CD4-positive, alpha-beta T cell (primary cell): ENCODE results near the gene ZNF335. TPM values are rescaled to one million over a fixed set of nuclear protein-coding genes. Genes with fewer than 3 reads are reported as not detected.

Experiments used
- ATAC-seq: fragments of 200-7000 bp; cut with Tn5 transposase; one replicate; pipeline ENCODE4 v1.10.0; 2022; ENCODE audit warnings: mild to moderate bottlenecking; ENCODE audit not compliant: poor library complexity
- CTCF ChIA-PET: fragments of 350-600 bp; sonication (Branson Sonifier 250); formaldehyde crosslinking; loops from one replicate; lab custom pipeline; 2021; ENCODE audit warnings: antibody characterized with exemption, inconsistent platforms; lab: Charles Lee
- POLR2A ChIA-PET: fragments of 350-600 bp; sonication (Branson Sonifier 250); formaldehyde crosslinking; loops from one replicate; lab custom pipeline; 2021; ENCODE audit warnings: antibody characterized with exemption, inconsistent platforms; lab: Charles Lee
- DNase-seq, 14 experiments: peaks; one replicate each; pipeline ENCODE4 v3.0.0-alpha.2; 2013 to 2020; ENCODE audit warnings: mixed read lengths in 2 of 14
- H3K27ac ChIP-seq, 2 donors: one replicate each; pipeline versions ENCODE4 v1.5.1 to v1.7.0; 2013; ENCODE audit warnings: low read length in 2 of 2, low read depth in 1 of 2, mild to moderate bottlenecking in 1 of 2
- H3K27me3 ChIP-seq, 2 experiments: 1 replicate in 1 of 2; 2 replicates in 1 of 2; pipeline versions ENCODE4 v1.6.1 to v1.7.0; 2013; ENCODE audit warnings: low read length in 2 of 2, control low read depth in 1 of 2, mild to moderate bottlenecking in 1 of 2, moderate library complexity in 1 of 2; ENCODE audit not compliant: insufficient read depth in 2 of 2, control insufficient read depth in 1 of 2
- H3K36me3 ChIP-seq: one replicate; pipeline ENCODE4 v1.6.1; 2013; ENCODE audit warnings: low read length, control low read depth; ENCODE audit not compliant: insufficient read depth
- H3K4me1 ChIP-seq: one replicate; pipeline ENCODE4 v1.6.1; 2013; ENCODE audit warnings: low read length, control low read depth; ENCODE audit not compliant: insufficient read depth
- H3K4me3 ChIP-seq: one replicate; pipeline ENCODE4 v1.5.1; 2013; ENCODE audit warnings: mild to moderate bottlenecking, low read length, moderate library complexity
- H3K9me3 ChIP-seq, 2 experiments: 1 replicate in 1 of 2; 2 replicates in 1 of 2; pipeline versions ENCODE4 v1.6.1 to v1.7.0; 2013; ENCODE audit warnings: low read length in 2 of 2, mild to moderate bottlenecking in 2 of 2, control low read depth in 1 of 2, moderate library complexity in 1 of 2; ENCODE audit not compliant: control insufficient read depth in 1 of 2, insufficient read depth in 1 of 2
- H3K27ac Mint-ChIP-seq: one replicate; pipeline ENCODE4 v1.8.0; 2020; ENCODE audit warnings: mixed read lengths
- H3K27me3 Mint-ChIP-seq: one replicate; pipeline ENCODE4 v1.8.0; 2021; ENCODE audit warnings: mixed read lengths
- H3K36me3 Mint-ChIP-seq: one replicate; pipeline ENCODE4 v1.8.0; 2021; ENCODE audit warnings: low read depth, mixed read lengths
- H3K4me1 Mint-ChIP-seq: one replicate; pipeline ENCODE4 v1.8.0; 2021; ENCODE audit warnings: low read depth, mixed read lengths
- H3K4me3 Mint-ChIP-seq: one replicate; pipeline ENCODE4 v1.8.0; 2020; ENCODE audit warnings: mild to moderate bottlenecking, mixed read lengths
- H3K9me3 Mint-ChIP-seq: one replicate; pipeline ENCODE4 v1.8.0; 2020; ENCODE audit warnings: mixed read lengths
- CTCF ChIP-seq: fragments of 200-600 bp; IDR thresholded peaks from one replicate; pipeline ENCODE4 v1.8.0; 2022; ENCODE audit warnings: antibody characterized with exemption, mild to moderate bottlenecking
- intact Hi-C, 2 experiments: fragments of 100-400 bp; cut with DNase I in 1 of 2; cut with micrococcal nuclease in 1 of 2; formaldehyde crosslinking; loops; one replicate each; pipeline versions ENCODE4 v1.15.1 to v1.9.0; 2023 to 2025; cut with DNase I, micrococcal nuclease
- total RNA-seq, 174 experiments: library from RNA in 2 of 174; stranded (reverse) in 2 of 174; gene quantifications; one replicate each; pipeline ENCODE4 v1.2.3 and lab custom pipeline; 2021 to 2026

Gene ZNF335
- total RNA-seq, 2 experiments from 2014 or later, result 67.3 to 74.6 TPM

- Histone ChIP-seq H3K27me3 (peaks cover 0 to 3% of the 10 kb centered on the region in 2 experiments), H3K36me3 (no peaks in the 10 kb centered on the region), H3K4me3 (no peak overlapping the region), H3K9me3 (no peaks in the 10 kb centered on the region), H3K4me1 (no peaks in the 10 kb centered on the region), H3K27ac (no peak overlapping the region)
- no peaks in the 10 kb centered on the region for H3K27me3 Mint-ChIP-seq
- CTCF ChIA-PET, result no interaction called here
- no peak for ATAC-seq
- POLR2A ChIA-PET, result interaction anchor here (0.6 kb wide), 2 partner anchors 11 to 43 kb away, joined by 3 read pairs; no protein-coding TSS in a partner anchor
- H3K36me3 Mint-ChIP-seq, result no peaks in the 10 kb centered on the region
- H3K9me3 Mint-ChIP-seq, result no peaks in the 10 kb centered on the region
- peak in 1 of 14 experiments; percentile 6 for DNase-seq
- no peak for TF ChIP-seq CTCF
- H3K4me3 Mint-ChIP-seq, result no peak overlapping the region
- H3K27ac Mint-ChIP-seq, result no peak overlapping the region
- intact Hi-C loops, result loop anchor here in 1 of 2 experiments (10.0 kb wide), 1 partner anchor 194 kb away; no protein-coding TSS in a partner anchor
- no peaks in the 10 kb centered on the region for H3K4me1 Mint-ChIP-seq
Observed at GRCh38 chr20:45981261-45981660, 9.3 kb upstream of the ZNF335 start.

GRCh38 chr20:45976086-45976485 is 4.1 kb upstream of the ZNF335 start:
- Histone ChIP-seq H3K36me3 (no peaks in the 10 kb centered on the region), H3K27me3 (no peaks in the 10 kb centered on the region), H3K4me1 (peaks cover 7% of the 10 kb centered on the region), H3K27ac (no peak overlapping the region), H3K4me3 (no peak overlapping the region), H3K9me3 (no peaks in the 10 kb centered on the region)
- DNase-seq (peak in 1 of 14 experiments; percentile 9), ATAC-seq (no peak)
- Mint-ChIP-seq H3K9me3 (no peaks in the 10 kb centered on the region), H3K27me3 (peaks cover 4% of the 10 kb centered on the region), H3K36me3 (peaks cover 13% of the 10 kb centered on the region), H3K4me3 (no peak overlapping the region), H3K27ac (no peak overlapping the region), H3K4me1 (peaks cover 10% of the 10 kb centered on the region)
- intact Hi-C loops, result loop anchor here in 1 of 2 experiments (10.0 kb wide), 2 partner anchors 389 to 1091 kb away; partner anchors contain the start of gene YWHAB
- ChIA-PET POLR2A (no interaction called here), CTCF (no interaction called here)
- no peak for TF ChIP-seq CTCF

GRCh38 chr20:45975686-45976085 is 3.7 kb upstream of the ZNF335 start:
- peaks cover 11% of the 10 kb centered on the region for H3K4me1 ChIP-seq
- ChIA-PET POLR2A (no interaction called here), CTCF (interaction anchor here (1.3 kb wide), 1 partner anchor 90 kb away, joined by 3 read pairs; no protein-coding TSS in a partner anchor)
- no peak overlapping the region for H3K27ac Mint-ChIP-seq
- H3K9me3 ChIP-seq, result no peaks in the 10 kb centered on the region
- H3K36me3 ChIP-seq, result no peaks in the 10 kb centered on the region
- H3K4me1 Mint-ChIP-seq, result peaks cover 13% of the 10 kb centered on the region
- H3K36me3 Mint-ChIP-seq, result peaks cover 17% of the 10 kb centered on the region
- H3K27me3 Mint-ChIP-seq, result peaks cover 4% of the 10 kb centered on the region
- no peak overlapping the region for H3K27ac ChIP-seq
- H3K27me3 ChIP-seq, result no peaks in the 10 kb centered on the region
- ATAC-seq (no peak), DNase-seq (no peak)
- H3K4me3 Mint-ChIP-seq, result no peak overlapping the region
- TF ChIP-seq CTCF, result no peak
- no peaks in the 10 kb centered on the region for H3K9me3 Mint-ChIP-seq
- no peak overlapping the region for H3K4me3 ChIP-seq
- intact Hi-C loops, result loop anchor here in 1 of 2 experiments (10.0 kb wide), 2 partner anchors 389 to 1091 kb away; partner anchors contain the start of gene YWHAB
